HuH-7 (cell line): ENCODE measurements around the gene LY6G6D.

Experiments used
- DNase-seq: peaks from one replicate; pipeline ENCODE4 v3.0.0; 2011; ENCODE audit warnings: low spot score

Gene LY6G6D

DNA sequence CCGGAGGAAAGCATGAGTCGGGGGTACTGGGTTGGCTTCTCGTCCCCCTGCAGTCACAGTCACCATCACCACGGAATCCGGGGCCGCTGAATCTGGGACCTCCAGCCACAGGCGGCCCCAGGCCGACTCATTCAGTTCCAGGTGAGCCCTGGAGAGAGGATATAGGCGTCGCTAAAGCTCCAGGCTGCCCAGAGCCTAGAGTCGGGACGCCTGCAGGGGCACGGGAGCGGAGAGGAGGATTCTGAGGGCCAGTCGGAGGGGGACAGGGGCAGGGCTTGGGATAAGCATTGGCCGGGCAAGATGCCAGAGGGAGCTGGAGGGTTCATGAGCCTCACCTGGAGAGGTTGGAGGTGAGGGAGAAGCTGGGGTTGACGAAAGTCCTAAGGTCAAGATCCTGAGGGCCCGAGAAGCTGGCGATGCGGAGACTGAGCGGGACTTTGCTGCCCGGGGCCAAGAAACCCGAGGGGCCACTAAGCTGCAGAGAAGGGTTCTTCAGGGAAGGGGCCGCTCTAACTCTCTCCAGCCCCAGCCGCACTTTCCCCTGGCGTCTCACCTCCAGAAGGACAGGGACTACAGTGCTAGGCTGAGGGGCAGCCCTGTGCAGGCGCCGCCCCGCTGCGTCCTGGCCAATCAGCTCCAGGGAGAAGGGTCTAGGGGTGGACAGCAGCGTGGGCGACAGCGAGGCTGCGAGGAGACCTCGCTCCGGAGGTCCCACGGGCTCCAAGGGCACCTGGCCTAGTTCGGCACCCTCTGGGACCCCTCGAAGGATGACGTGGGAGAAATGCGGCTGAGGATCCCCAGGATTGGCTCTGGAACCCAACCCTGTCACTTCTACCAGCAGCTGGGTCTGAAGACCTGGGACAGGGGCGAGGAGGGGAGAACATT, 51.0 kb downstream of the LY6G6D start:
- DNase-seq, result no peak

DNA sequence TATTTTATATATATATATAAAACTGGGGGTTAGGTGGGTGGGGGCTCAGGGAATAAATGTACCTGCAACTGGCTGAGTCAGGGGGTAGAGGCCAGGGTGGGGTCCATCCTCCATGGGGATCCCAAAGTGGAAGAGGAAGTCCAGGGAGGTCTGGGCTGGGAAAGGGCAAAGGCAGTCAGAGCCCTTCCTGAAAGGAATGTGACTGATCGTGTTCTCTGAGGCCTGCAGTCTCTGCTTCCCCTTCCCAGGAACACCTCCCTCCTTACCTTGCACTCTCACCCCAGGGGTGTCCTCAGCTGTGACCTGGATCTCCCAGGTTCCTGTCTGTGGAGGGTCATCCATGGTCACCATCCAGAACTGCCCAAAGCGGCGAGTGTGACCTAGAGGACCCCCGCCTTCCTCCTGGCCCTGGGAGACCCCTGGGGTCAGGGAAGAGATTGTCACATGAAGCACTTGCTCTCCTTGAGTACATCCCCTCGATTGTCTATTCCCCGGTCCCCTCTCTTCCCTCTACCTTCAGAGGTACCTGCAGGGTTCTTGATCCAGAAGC, 52.0 kb downstream of the LY6G6D start:
- no peak for DNase-seq
